Measurements from ENCODE around the gene ASTN2.

- TF ChIP-seq CTCF (conservative IDR thresholded peaks at IDR 0.05; ENCODE audit: low read depth in 2 of 2): no peak
- no peak for TF ChIP-seq REST (IDR thresholded peaks at IDR 0.05; ENCODE audit: unreplicated experiment)
- no peak for TF ChIP-seq CREB1 (CRISPR knock-in tag; IDR thresholded peaks at IDR 0.05; ENCODE audit: low read depth)
- TF ChIP-seq EZH2 (IDR thresholded peaks at IDR 0.05; ENCODE audit: low read depth, unreplicated experiment): no peak
- no peak for TF ChIP-seq POLR2AphosphoS5 (IDR thresholded peaks at IDR 0.05; ENCODE audit: low read depth)
- no peak for TF ChIP-seq EZH2phosphoT487 (IDR thresholded peaks at IDR 0.05; ENCODE audit: unreplicated experiment)
- TF ChIP-seq NANOG (IDR thresholded peaks at IDR 0.05; ENCODE audit: borderline replicate concordance): no peak
- no peak for TF ChIP-seq ZNF114 (CRISPR knock-in tag; IDR thresholded peaks at IDR 0.05)
- no peak for TF ChIP-seq ZNF462 (CRISPR knock-in tag; IDR thresholded peaks at IDR 0.05)
- TF ChIP-seq ETS1 (IDR thresholded peaks at IDR 0.05): no peak
- TF ChIP-seq JUNB (IDR thresholded peaks at IDR 0.05; ENCODE audit: unreplicated experiment): no peak
- no peak for TF ChIP-seq STAT1 (IDR thresholded peaks at IDR 0.05; ENCODE audit: unreplicated experiment)
- no peak for TF ChIP-seq ZNF331 (CRISPR knock-in tag; IDR thresholded peaks at IDR 0.05; ENCODE audit: low read depth)
Observed at GRCh38 chr9:117265253-117265652, 149.6 kb downstream of the ASTN2 start.

All from GM23338 (cell line).